Mesodermal cell (in vitro differentiated cells): ENCODE results near the gene VSTM4. TPM values are rescaled to one million over a fixed set of nuclear protein-coding genes. Genes with fewer than 3 reads are reported as not detected.
A peak's percentile ranks its signal among the peaks of the same experiment; 100 is the strongest.

ENCODE experiments used
- H3K27ac ChIP-seq: 2 replicates; pipeline ENCODE4 v1.7.0; 2013; ENCODE audit warnings: mild to moderate bottlenecking, low read depth, low read length, moderate library complexity; ENCODE audit not compliant: severe bottlenecking
- H3K36me3 ChIP-seq: 2 replicates; pipeline ENCODE4 v1.7.1; 2013; ENCODE audit warnings: mild to moderate bottlenecking, low read length, moderate library complexity; ENCODE audit not compliant: control insufficient read depth, insufficient read depth
- H3K4me1 ChIP-seq: one replicate; pipeline ENCODE4 v1.7.1; 2013; ENCODE audit warnings: mild to moderate bottlenecking, low read length; ENCODE audit not compliant: insufficient read depth, control insufficient read depth, poor library complexity, severe bottlenecking
- H3K4me3 ChIP-seq: 2 replicates; pipeline ENCODE4 v1.7.0; 2013; ENCODE audit warnings: low read length, control low read depth, mild to moderate bottlenecking; ENCODE audit not compliant: insufficient read depth, poor library complexity, severe bottlenecking; ENCODE audit errors: extremely low read depth
- H3K9me3 ChIP-seq: 2 replicates; pipeline ENCODE4 v1.7.1; 2013; ENCODE audit warnings: mild to moderate bottlenecking, low read length, moderate library complexity; ENCODE audit not compliant: control insufficient read depth
- WGBS, 2 experiments: methylation state at CpG; one replicate each; pipeline ENCODE4 v1.1.5; 2013; ENCODE audit warnings: missing lambda C conversion rate in 2 of 2; ENCODE audit not compliant: insufficient coverage in 2 of 2; 5-methylcytosine and 5-hydroxymethylcytosine counted together
- polyA plus RNA-seq, 2 experiments: library from polyadenylated mRNA; stranded (reverse); fragments of 50-300 nt; gene quantifications; one replicate each; pipeline ENCODE4 v1.2.3, GENCODE V29; 2013

VSTM4 gene
- polyA plus RNA-seq (2013, experiment 1 of 2) = 0.55 TPM
- polyA plus RNA-seq (2013, experiment 2 of 2) = 0.51 TPM

- Histone ChIP-seq H3K4me1 (peaks cover 6% of the 10 kb centered on the region), H3K9me3 (no peaks in the 10 kb centered on the region), H3K36me3 (no peaks in the 10 kb centered on the region), H3K27ac (no peak within 1 kb of the TSS), H3K4me3 (peak within 1 kb of the TSS; percentile 41)
- 3 to 6% methylated on average over 47 to 82 of the region's 95 CpGs for WGBS, 2 experiments
These were observed at the start of gene VSTM4 for GRCh38 chr10:49115015-49115795. VSTM4 (minus strand) TSS chr10:49115522; CDS start chr10:49115485, 37 bp downstream.

GRCh38 chr10:49164559-49165188 lies 49.4 kb upstream of the VSTM4 start:
- Histone ChIP-seq H3K4me3 (no peak overlapping the region), H3K27ac (no peak overlapping the region), H3K9me3 (no peaks in the 10 kb centered on the region), H3K4me1 (no peaks in the 10 kb centered on the region), H3K36me3 (no peaks in the 10 kb centered on the region)
- WGBS, 2 experiments = 57 to 70% methylated on average over 5 of the region's 9 CpGs

- H3K4me3 ChIP-seq = no peak overlapping the region
- H3K36me3 ChIP-seq = no peaks in the 10 kb centered on the region
- no peak overlapping the region for H3K27ac ChIP-seq
- no peaks in the 10 kb centered on the region for H3K4me1 ChIP-seq
- 100% methylated on average over 2 to 3 of the region's 4 CpGs for WGBS, 2 experiments
- H3K9me3 ChIP-seq = no peaks in the 10 kb centered on the region
These were observed 48.4 kb upstream of the VSTM4 start for GRCh38 chr10:49163741-49164140.

- WGBS, 2 experiments = 92 to 97% methylated on average over 4 to 5 of the region's 8 CpGs
- no peaks in the 10 kb centered on the region for H3K9me3 ChIP-seq
- no peak overlapping the region for H3K4me3 ChIP-seq
- H3K36me3 ChIP-seq = no peaks in the 10 kb centered on the region
- no peak overlapping the region for H3K27ac ChIP-seq
- H3K4me1 ChIP-seq = no peaks in the 10 kb centered on the region
These were observed 47.5 kb upstream of the VSTM4 start for GRCh38 chr10:49162761-49163310.

GRCh38 chr10:49162063-49162462 lies 46.7 kb upstream of the VSTM4 start:
- no peaks in the 10 kb centered on the region for H3K9me3 ChIP-seq

GRCh38 chr10:49161411-49161997 lies 46.2 kb upstream of the VSTM4 start:
- WGBS, 2 experiments = 64 to 89% methylated on average over 4 to 5 of the region's 8 CpGs
- no peak overlapping the region for H3K27ac ChIP-seq
- no peak overlapping the region for H3K4me3 ChIP-seq

More at GRCh38 chr10:49162063-49162462, 46.7 kb upstream of the VSTM4 start:
- Histone ChIP-seq H3K4me1 (no peaks in the 10 kb centered on the region), H3K36me3 (no peaks in the 10 kb centered on the region), H3K4me3 (no peak overlapping the region), H3K27ac (no peak overlapping the region)
- WGBS, 2 experiments = 95 to 98% methylated on average over 4 of the region's 5 CpGs

GRCh38 chr10:49160814-49161213 lies 45.5 kb upstream of the VSTM4 start:
- no peak overlapping the region for H3K27ac ChIP-seq
- no peak overlapping the region for H3K4me3 ChIP-seq
- 70 to 95% methylated on average over 1 to 2 of the region's 5 CpGs for WGBS, 2 experiments
- no peaks in the 10 kb centered on the region for H3K4me1 ChIP-seq
- no peaks in the 10 kb centered on the region for H3K9me3 ChIP-seq
- H3K36me3 ChIP-seq = no peaks in the 10 kb centered on the region

More at GRCh38 chr10:49161411-49161997, 46.2 kb upstream of the VSTM4 start:
- H3K36me3 ChIP-seq = no peaks in the 10 kb centered on the region
- H3K9me3 ChIP-seq = no peaks in the 10 kb centered on the region
- H3K4me1 ChIP-seq = no peaks in the 10 kb centered on the region

- Histone ChIP-seq H3K36me3 (no peaks in the 10 kb centered on the region), H3K4me1 (no peaks in the 10 kb centered on the region), H3K4me3 (no peak overlapping the region), H3K9me3 (no peaks in the 10 kb centered on the region), H3K27ac (no peak overlapping the region)
- 80 to 86% methylated on average over 1 of the region's 5 CpGs for WGBS, 2 experiments
These were observed 44.8 kb upstream of the VSTM4 start for GRCh38 chr10:49160110-49160509.

- Histone ChIP-seq H3K27ac (no peak overlapping the region), H3K9me3 (no peaks in the 10 kb centered on the region), H3K4me1 (no peaks in the 10 kb centered on the region), H3K4me3 (no peak overlapping the region), H3K36me3 (no peaks in the 10 kb centered on the region)
- 80% methylated on average over 1 of the region's 3 CpGs; no CpG with 5 or more reads in 1 of the 2 experiments for WGBS, 2 experiments
These were observed 43.6 kb upstream of the VSTM4 start for GRCh38 chr10:49158915-49159314.

GRCh38 chr10:49158404-49158803 lies 43.1 kb upstream of the VSTM4 start:
- H3K36me3 ChIP-seq = no peaks in the 10 kb centered on the region
- no peaks in the 10 kb centered on the region for H3K4me1 ChIP-seq
- H3K4me3 ChIP-seq = no peak overlapping the region
- WGBS, 2 experiments = 20 to 25% methylated on average over 2 to 4 of the region's 7 CpGs
- no peaks in the 10 kb centered on the region for H3K9me3 ChIP-seq
- no peak overlapping the region for H3K27ac ChIP-seq
